ENCODE measurements around the gene KCTD21.
"Not testable (repeated sequence)": the region's sequence is repeated elsewhere in the genome, so short reads cannot be mapped to it uniquely, and the experiment has no call there.

The KCTD21 gene

GRCh38 chr11:78175862-78176261 lies 12.6 kb downstream of the KCTD21 start:
- DNase-seq (ENCODE audit: low read depth) = not testable (repeated sequence)

- no peak for DNase-seq (ENCODE audit: low read depth)
Observed at GRCh38 chr11:78171951-78172350, 16.5 kb downstream of the KCTD21 start.

DNA sequence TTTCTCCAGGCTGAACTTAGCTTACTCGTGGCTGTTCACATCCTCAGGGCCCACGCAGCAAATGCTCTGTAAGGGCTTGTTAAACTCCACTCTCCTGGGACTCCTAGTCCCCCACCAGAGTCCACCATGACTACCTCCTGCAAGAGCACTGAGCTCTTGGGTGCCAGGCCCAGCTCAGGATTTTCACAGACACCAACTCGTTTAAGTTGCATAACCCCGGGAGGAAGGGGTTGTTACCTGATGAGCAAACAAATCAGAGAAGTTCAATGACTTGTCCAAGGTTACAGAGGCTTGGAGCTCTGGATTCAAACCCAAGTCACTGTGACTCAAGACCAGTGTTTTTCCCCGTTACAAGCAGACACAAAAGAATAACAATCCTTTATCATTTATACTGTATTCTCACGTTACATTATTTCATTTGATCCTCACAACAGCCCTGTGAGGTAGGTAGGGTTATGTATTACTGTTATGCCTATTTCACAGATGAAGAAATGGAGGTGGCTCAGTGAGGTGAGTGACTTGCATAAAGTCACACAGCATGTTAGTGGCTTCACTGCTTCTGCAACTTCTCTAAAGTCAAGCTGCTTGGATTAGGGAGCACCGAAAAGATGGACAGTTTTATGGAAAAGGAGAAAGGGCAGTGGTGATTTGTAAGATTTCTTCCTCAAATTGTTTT lies 17.4 kb downstream of the KCTD21 start:
- no peak for DNase-seq (ENCODE audit: low read depth)

DNA sequence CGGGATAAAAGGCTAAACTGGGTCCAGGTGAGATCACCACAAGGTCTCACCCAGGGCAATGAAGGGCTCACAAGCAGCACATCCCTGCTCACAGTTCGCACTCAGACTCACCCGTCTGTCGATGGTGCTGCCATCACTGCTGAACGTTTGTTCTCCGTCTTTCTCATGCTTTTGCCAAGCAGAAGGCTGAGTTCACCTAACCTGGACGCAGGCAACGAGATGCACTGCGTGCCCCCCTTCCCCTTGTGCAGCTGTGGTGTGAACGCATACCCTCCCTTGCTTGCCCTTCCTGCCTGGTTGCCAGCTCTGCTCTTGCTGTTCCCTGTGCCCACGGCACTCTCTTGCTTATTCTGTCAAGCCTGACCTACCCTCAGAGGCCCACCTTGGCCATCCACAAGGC lies 18.0 kb downstream of the KCTD21 start:
- no peak for DNase-seq (ENCODE audit: low read depth)

GRCh38 chr11:78168539-78169477 lies 19.6 kb downstream of the KCTD21 start:
- no peak for DNase-seq (ENCODE audit: low read depth)

- no peak for DNase-seq (ENCODE audit: low read depth)
Observed at GRCh38 chr11:78166855-78167469, 21.5 kb downstream of the KCTD21 start.

GRCh38 chr11:78164471-78164870 lies 24.0 kb downstream of the KCTD21 start:
- DNase-seq (ENCODE audit: low read depth) = no peak

GRCh38 chr11:78163828-78164227 lies 24.6 kb downstream of the KCTD21 start:
- DNase-seq (ENCODE audit: low read depth) = no peak

DNA sequence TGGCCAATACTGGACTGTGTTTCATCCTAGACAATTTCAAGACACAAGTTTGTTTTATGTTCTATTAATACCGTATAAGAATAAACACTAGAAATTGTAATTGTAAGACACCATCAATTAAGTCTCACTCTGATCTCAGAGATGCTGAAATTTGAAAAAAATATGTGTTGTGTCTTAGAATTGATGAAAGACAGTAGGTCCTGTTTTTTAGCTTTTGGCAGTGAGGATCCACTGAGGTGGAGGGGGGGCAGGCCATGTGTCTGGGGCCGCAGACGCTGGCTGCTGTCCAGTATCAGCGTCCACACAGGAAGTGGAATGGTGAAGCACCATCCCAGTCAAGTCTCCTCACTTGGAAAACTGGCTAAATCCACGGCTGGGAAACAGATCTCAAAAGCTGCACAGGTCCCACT lies 26.5 kb downstream of the KCTD21 start:
- no peak for DNase-seq (ENCODE audit: low read depth)

GRCh38 chr11:78161346-78161745 lies 27.1 kb downstream of the KCTD21 start:
- DNase-seq (ENCODE audit: low read depth) = no peak

- DNase-seq (ENCODE audit: low read depth) = no peak
Observed at GRCh38 chr11:78160557-78160956, 27.9 kb downstream of the KCTD21 start.

GRCh38 chr11:78158987-78159652 lies 29.3 kb downstream of the KCTD21 start:
- no peak for DNase-seq (ENCODE audit: low read depth)

- DNase-seq (ENCODE audit: low read depth) = no peak
Observed at GRCh38 chr11:78156127-78156844, 32.1 kb downstream of the KCTD21 start.

DNA sequence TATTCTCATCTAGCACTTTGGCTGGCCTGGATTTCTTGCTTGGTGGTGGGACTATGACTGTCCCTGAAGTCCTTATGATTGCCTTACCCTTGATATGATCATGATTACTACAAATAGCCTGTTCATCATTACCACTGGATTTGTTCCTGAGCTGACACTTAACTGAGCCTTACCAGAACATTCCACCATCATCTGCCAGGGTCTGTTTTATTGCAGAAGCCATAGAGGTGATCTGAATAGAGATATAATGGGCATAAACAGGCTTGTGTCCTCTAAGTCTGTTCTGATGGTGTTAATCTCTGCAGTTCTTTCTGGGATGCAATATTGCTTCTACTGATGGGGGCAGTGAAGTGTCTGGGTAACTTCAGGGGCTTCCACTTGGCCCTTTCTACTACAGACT lies 36.6 kb downstream of the KCTD21 start:
- no peak for DNase-seq (ENCODE audit: low read depth)

- no peak for DNase-seq (ENCODE audit: low read depth)
Observed at GRCh38 chr11:78150754-78151153, 37.7 kb downstream of the KCTD21 start.

DNA sequence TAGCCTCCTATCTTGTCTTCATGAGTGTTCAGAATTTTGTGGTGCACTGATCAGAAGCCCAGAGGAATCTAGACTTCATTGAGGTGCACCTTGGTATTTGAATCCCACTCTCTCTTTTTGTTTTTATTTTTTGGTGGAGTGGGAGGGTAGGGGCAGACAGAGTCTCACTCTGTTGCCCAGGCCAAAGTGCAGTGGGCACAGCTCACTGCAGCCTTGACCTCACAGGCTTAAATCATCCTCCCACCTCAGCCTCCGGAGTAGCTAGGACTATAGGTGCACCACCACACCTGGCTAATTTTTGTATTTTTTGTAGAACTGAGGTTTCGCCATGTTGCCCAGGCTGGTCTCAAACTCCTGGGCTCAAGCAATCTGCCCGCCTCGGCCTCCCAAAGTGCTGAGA lies 38.1 kb downstream of the KCTD21 start:
- DNase-seq (ENCODE audit: low read depth) = no peak

GRCh38 chr11:78149646-78150045 lies 38.8 kb downstream of the KCTD21 start:
- DNase-seq (ENCODE audit: low read depth) = no peak

DNA sequence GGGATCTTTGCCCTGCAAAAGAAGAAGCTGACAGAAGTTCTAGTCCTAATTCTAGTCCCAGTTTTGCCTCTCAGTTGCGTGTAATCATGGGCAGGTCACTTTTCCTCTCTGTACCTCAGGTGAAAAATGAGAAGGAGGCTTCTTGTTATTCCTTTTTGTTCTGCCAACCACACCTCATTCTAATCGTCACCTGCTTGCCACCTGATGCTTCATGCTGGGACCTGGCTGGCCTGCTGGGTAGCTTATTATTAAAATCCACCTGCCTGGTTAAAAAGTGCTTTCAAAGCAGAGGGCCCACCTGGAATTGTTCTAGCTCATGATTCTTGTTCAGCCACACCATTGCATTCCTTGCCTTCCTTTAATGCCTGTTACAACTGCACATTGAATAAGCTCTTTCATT lies 40.6 kb downstream of the KCTD21 start:
- no peak for DNase-seq (ENCODE audit: low read depth)

DNA sequence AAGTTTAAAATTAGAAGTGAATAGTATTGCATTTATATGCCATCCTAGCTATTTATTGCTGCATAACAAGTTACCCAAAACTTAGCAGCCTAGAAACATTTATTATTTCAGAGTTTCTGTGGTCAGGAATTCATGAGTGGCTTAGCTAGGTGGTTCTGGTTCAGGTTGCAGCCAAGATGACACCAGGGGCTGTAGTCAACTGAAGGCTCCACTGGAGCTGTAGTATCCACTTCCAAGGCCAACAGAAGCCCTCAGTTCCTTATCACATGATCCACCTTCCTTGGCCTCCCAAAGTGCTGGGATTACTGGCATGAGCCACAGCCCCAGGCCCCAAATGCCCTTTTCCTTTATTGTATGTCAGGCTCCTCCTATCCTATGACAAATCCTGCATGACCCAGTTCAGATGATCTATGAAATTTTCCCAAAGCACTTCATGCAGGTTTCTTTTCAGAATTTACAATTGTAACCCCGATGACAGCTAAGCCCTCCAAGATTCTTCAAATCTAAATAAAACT lies 42.9 kb downstream of the KCTD21 start:
- no peak for DNase-seq (ENCODE audit: low read depth)

GRCh38 chr11:78140392-78141077 lies 47.9 kb downstream of the KCTD21 start:
- no peak for DNase-seq (ENCODE audit: low read depth)
